OCI-LY7 (cell line): Measurements from ENCODE around the gene NOLC1.

Experiments
- CTCF ChIP-seq: fragments of 200-600 bp; sonication (generic); conservative IDR thresholded peaks from 2 replicates; pipeline ENCODE4 v1.5.1; 2014; ENCODE audit warnings: mild to moderate bottlenecking, antibody characterized with exemption, low read length, moderate library complexity, mixed read lengths
- EZH2phosphoT487 ChIP-seq: fragments of 200-600 bp; sonication (generic); IDR thresholded peaks from 2 replicates; pipeline ENCODE4 v1.6.1; 2018; ENCODE audit warnings: low read depth, borderline replicate concordance, mild to moderate bottlenecking, mixed run types, antibody characterized with exemption, low read length, moderate library complexity, mixed read lengths

DNA sequence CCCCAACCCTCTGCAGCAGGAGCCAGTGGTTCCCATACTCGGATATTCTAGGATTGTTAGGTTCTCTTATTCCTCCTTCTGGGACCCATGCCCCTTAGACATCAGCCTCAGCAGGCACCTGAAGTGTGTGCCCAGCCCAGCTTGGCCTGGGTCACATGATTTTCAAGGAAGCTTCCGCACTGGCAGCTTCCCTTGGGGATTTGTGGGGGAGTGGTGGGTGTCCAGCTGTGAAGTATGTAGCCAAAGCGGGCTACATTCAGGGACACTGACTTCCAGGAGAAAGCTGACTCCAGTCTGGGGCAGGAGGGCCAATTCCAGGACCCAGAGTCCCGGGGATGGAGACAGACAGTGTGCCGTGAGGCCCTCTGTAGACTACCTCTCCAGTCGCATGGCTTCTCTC lies 33.3 kb upstream of the NOLC1 start:
- TF ChIP-seq CTCF (no peak), EZH2phosphoT487 (no peak)
